ENCODE results near the gene PRTG.

GRCh38 chr15:55630858-55631257 lies 112.1 kb downstream of the PRTG start:
- TF ChIP-seq CTCF (IDR thresholded peaks at IDR 0.05) (no peak), POLR2A (IDR thresholded peaks at IDR 0.05) (no peak)
